GM12878 (cell line): ENCODE measurements around the gene PHACTR3. TPM values are rescaled to one million over a fixed set of nuclear protein-coding genes. Genes with fewer than 3 reads are reported as not detected.

Experiments
- BMI1 ChIP-seq: fragments of 450-650 bp; IDR thresholded peaks from 2 replicates; pipeline ENCODE4 v1.6.1; 2016; ENCODE audit warnings: mild to moderate bottlenecking, moderate library complexity, borderline replicate concordance
- PKNOX1 ChIP-seq: fragments of 450-650 bp; IDR thresholded peaks from 2 replicates; pipeline ENCODE4 v1.6.1; 2016; ENCODE audit warnings: mild to moderate bottlenecking
- SIX5 ChIP-seq: IDR thresholded peaks from 2 replicates; pipeline ENCODE4 v1.6.1; 2011; ENCODE audit warnings: mild to moderate bottlenecking, low read depth, low read length, moderate library complexity; ENCODE audit not compliant: severe bottlenecking
- SKIL ChIP-seq: fragments of 450-650 bp; IDR thresholded peaks from 2 replicates; pipeline ENCODE4 v1.6.1; 2017; ENCODE audit warnings: mild to moderate bottlenecking, low read depth, inconsistent platforms; ENCODE audit not compliant: poor library complexity, severe bottlenecking
- SREBF1 ChIP-seq: IDR thresholded peaks from 2 replicates; pipeline ENCODE4 v1.6.1; 2012; ENCODE audit warnings: mild to moderate bottlenecking, low read length
- USF1 ChIP-seq: IDR thresholded peaks from 2 replicates; pipeline ENCODE4 v1.6.1; 2011; ENCODE audit warnings: borderline replicate concordance, low read depth, mild to moderate bottlenecking, moderate library complexity, mixed read lengths, low read length; ENCODE audit not compliant: insufficient read depth; ENCODE audit errors: extremely low read length
- ZBTB11 ChIP-seq: fragments of 450-650 bp; formaldehyde crosslinking; IDR thresholded peaks from 2 replicates; pipeline ENCODE4 v1.5.0; 2022; ENCODE audit warnings: mild to moderate bottlenecking, missing genetic modification characterization
- ZNF274 ChIP-seq: IDR thresholded peaks from one replicate; pipeline ENCODE4 v1.8.0; 2011; ENCODE audit not compliant: insufficient read length, insufficient read depth
- ZNF592 ChIP-seq: fragments of 450-650 bp; IDR thresholded peaks from 2 replicates; pipeline ENCODE4 v1.6.1; 2017; ENCODE audit warnings: mild to moderate bottlenecking, moderate library complexity
- polyA plus RNA-seq, 11 experiments: library from polyadenylated mRNA; depleted of rRNA in 4 of 11; unstranded in 6 of 11; stranded (reverse) in 5 of 11; fragments of >200 nt; fragmentation: Nextera tagmentation in 4 of 11; fragmentation: Illumina TruSeq in 1 of 11; extraction: Ambion mirVana in 4 of 11; extraction: Trizol in 1 of 11; gene quantifications; 1 replicate in 1 of 11; 2 replicates in 10 of 11; pipeline versions ENCODE4 v1.2.1 to v1.2.3, GENCODE V29; 2011 to 2016; ENCODE audit warnings: inconsistent platforms in 2 of 11, missing spikeins in 2 of 11, low read depth in 1 of 11
- total RNA-seq, 4 experiments: library from RNA; depleted of rRNA in 3 of 4; stranded (reverse); fragments of >200 nt in 3 of 4; fragmentation: Illumina TruSeq in 1 of 4; extraction: Trizol in 1 of 4; gene quantifications; 2 replicates each; pipeline versions ENCODE4 v1.2.1 to v1.2.3, GENCODE V29; 2013 to 2021

PHACTR3 gene
- total and polyA plus RNA-seq, 10 of the 15 experiments (the other 5 are each of a cell fraction or from before 2014, with no cell fraction given) = 0.17 to 2.7 (median 0.27) TPM; not detected in 1

- TF ChIP-seq ZNF592 (no peak), BMI1 (no peak), PKNOX1 (no peak), ZNF274 (no peak), SKIL (no peak), SIX5 (no peak), ZBTB11 (CRISPR knock-in tag) (no peak), SREBF1 (no peak), USF1 (no peak)
Observed at GRCh38 chr20:59684685-59685242, 80.4 kb downstream of the PHACTR3 start (continued).
